IPS-NIHi11 (cell line): ENCODE results near the gene PSEN1.

Experiments used
- DNase-seq: peaks from one replicate; pipeline ENCODE4 v3.0.0; 2012; ENCODE audit warnings: mixed read lengths, low spot score

Gene PSEN1

DNA sequence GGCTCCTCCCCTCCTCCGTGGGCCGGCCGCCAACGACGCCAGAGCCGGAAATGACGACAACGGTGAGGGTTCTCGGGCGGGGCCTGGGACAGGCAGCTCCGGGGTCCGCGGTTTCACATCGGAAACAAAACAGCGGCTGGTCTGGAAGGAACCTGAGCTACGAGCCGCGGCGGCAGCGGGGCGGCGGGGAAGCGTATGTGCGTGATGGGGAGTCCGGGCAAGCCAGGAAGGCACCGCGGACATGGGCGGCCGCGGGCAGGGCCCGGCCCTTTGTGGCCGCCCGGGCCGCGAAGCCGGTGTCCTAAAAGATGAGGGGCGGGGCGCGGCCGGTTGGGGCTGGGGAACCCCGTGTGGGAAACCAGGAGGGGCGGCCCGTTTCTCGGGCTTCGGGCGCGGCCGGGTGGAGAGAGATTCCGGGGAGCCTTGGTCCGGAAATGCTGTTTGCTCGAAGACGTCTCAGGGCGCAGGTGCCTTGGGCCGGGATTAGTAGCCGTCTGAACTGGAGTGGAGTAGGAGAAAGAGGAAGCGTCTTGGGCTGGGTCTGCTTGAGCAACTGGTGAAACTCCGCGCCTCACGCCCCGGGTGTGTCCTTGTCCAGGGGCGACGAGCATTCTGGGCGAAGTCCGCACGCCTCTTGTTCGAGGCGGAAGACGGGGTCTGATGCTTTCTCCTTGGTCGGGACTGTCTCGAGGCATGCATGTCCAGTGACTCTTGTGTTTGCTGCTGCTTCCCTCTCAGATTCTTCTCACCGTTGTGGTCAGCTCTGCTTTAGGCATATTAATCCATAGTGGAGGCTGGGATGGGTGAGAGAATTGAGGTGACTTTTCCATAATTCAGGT lies at the start of gene PSEN1:
TSS of gene PSEN1 (plus strand) at position 121 of the 839 bp plus-strand sequence. CDS start 11,513 bp downstream, outside the sequence.
- DNase-seq: peak; percentile 99

DNA sequence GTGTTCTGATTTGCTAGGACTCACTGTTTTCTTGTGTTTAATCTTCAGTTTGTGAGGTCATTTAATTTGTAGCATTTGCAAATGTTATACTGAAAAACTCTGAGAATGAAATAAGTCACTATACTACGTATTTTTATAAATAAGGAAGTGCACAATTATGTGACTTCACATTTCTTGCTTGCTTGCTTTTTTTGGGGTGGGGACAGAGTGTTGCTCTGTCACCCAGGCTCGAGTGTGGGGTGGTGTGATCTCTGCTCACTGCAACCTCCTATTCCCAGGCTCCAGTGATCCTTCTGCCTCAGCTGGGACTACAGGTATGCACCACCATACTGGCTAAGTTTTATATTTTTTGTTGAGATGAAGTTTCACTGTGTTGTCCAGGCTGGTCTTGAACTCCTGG lies 45.3 kb upstream of the PSEN1 start:
- no peak for DNase-seq

DNA sequence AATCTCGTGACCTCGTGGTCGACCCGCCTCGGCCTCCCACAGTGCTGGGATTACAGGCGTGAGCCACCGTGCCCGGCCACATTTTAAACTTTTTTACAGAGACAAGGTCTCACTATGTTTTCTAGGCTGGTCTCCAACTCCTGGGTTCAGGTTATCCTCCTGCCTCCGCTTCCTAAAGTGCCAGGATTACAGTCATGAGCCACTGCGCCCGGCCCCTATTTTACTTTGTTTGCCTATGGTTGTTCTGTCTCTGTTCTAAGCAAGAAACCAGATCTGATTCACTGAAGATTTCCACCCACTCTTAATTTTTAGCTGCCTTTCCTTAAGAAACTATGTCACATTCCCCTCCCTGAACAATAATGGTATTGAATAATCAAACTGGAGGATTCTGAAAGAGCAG lies 38.9 kb upstream of the PSEN1 start:
- DNase-seq: no peak

DNA sequence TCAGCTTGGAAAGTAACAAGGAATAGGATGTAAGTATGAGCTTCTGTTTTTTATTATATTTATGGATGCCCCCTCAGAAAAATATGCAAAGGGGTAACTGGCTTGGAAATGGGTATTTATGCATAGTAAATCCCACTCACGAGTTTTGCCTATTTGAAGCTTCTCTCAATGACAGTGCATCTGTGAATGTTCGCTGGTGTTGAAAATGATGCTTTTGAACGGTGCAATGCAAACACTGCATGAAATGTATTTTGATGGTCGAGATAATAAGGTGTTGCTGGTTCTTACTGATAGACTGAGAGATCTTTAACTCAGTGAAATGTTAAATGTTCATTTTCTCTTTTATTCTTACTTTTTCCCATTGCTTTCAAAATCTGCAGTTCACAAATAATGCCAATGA lies 36.0 kb upstream of the PSEN1 start:
- DNase-seq: no peak

DNA sequence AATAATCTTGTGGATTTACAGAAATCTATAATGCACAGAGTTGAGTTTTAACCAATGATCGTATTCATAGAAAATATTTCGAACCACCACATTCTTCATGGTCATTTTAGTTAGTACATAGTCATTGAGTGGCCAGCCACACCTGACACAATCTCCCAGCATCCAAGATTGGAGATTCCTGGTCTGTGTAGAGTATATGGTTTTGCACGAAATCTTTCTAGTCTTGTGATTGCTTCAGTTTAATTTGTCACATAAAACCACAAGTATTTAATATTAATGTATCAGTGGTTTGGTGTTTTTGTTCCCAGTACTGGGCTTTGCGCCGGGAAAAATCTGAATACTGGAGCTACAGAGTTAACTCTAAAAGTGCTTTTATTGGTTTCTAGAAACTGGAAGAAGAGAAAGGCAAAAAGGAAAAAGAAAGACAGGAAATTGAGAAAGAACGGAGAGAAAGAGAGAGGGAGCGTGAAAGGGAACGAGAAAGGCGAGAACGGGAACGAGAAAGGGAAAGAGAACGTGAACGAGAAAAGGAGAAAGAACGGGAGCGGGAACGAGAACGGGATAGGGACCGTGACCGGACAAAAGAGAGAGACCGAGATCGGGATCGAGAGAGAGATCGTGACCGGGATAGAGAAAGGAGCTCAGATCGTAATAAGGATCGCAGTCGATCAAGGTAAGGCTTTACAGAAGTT lies 33.4 kb upstream of the PSEN1 start:
- DNase-seq: no peak

DNA sequence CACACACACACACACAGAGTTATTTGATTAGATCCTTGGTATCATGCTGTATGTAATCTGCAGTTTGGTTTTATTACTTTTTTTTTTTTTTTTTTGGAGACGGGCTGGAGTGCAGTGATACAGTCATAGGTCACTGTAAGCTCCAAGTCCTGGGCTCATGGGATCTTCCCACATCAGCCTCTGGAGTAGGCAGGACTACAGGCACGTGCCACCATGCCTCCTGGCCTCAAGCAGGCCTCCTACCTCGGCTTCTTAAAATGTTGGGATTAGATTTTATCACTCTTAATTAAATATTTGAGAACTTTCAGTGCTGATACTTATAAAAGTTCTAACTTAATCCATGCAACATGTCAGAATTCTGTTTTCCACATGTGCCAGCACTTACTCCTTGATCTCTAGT lies 31.3 kb upstream of the PSEN1 start:
- no peak for DNase-seq

DNA sequence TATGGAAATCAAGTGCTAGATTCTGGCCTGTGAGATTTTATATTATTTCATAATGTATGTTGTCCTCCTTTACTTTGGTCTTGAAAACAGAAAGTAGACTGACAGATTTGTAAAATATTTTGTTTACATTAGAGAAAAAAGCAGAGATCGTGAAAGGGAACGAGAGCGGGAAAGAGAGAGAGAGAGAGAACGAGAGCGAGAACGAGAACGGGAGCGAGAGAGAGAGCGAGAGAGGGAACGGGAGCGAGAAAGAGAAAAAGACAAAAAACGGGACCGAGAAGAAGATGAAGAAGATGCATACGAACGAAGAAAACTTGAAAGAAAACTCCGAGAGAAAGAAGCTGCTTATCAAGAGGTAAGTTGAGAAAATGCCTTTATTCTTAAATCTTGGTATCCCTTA lies 30.6 kb upstream of the PSEN1 start:
- DNase-seq: no peak

DNA sequence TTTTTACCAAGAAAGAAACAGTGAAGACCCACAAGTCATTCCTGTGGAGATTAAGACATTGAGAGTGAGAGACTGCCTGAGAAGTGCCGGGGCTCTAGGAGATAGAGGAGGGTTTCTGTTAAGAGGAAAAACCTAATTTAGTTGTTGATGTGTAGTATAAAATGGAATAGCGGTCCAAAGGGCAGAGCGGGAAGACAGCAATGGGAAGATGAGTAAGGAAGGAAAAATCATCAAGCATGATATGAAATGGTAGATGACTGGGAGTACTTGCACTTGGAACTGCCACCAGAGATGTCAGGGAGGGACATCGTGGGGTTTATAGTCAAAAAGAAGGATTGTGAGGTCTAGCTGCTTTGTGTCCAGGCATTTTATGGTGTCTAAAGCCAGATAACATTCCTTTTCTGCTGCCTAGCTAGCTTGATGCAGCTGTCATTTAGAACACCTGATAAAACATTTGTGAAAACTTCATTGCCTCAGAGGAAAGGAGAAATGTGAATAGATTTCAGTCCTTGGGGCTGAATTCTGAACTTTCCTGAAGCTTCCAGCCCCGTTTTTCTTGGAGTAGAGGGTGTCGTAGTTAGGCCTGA lies 20.1 kb upstream of the PSEN1 start:
- no peak for DNase-seq

DNA sequence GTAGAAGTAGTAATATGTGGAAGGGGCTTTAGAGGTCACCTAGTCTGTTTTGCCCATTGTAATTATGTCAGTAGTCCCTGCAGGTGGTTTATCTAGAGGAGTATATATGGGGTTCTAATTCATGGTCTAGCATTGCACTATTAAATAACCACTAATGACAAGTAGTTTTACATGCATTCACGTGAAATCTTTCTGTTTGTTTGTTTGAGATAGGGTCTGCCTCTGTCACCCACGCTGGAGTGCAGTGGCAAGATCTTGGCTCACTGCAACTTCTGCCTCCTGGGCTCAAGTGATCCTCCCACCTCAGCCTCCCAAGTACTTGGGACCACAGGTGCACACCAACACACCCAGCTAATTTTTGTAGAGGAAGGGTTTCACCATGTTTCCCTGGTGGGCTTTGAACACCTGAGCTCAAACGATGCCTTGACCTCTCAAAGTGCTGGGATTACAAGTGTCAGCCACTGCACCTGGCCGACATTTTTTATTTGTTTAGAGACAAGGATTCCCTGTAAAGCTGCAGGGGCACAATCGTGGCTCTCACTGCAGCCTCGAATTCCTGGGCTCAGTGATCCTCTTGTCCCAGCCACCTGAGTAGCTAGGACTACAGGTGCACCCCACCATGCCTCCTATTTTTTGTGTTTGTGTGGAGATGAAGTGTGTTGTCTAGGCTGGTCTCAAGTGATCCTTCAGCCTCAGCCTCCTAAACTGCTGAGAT lies 12.0 kb upstream of the PSEN1 start:
- DNase-seq: no peak

DNA sequence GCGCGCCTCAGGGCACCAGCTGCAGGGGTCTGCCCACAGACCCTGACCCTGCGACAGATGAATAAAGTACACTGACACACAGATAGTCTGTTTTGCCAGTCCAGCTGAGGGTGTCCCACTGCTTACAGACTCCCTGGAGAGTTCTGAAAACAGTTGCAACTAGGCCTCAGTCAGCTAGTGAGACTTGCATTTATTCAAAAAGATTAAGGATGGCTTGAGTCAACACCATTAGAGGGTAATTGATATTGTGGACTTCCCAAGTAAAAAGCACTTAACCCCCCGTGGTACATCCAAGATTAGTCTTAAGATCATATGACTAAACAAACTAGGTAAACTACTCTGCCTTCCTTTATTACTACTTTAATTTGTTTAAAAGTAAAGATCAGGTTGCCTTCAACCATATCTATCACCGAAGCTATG lies 11.1 kb upstream of the PSEN1 start:
- DNase-seq: no peak

DNA sequence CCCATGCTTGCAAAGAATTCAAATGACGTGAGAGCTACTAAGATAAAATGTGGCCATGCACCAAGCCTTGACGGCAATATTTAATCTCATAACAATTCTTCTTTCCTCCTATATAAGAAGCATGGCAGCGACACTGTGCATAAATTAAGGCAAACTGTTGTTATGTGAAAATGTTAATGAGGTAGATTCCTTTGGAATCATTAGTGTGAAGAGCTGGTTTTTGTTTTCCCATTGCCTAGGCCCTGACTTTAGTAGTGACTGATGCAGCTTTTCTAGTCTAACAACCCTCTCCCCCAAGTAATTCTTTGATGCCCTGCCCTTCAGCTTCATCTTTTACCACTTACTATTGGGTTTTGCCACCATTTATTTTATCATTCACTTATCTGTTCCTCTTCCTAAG lies 10.6 kb upstream of the PSEN1 start:
- DNase-seq: peak; percentile 17

DNA sequence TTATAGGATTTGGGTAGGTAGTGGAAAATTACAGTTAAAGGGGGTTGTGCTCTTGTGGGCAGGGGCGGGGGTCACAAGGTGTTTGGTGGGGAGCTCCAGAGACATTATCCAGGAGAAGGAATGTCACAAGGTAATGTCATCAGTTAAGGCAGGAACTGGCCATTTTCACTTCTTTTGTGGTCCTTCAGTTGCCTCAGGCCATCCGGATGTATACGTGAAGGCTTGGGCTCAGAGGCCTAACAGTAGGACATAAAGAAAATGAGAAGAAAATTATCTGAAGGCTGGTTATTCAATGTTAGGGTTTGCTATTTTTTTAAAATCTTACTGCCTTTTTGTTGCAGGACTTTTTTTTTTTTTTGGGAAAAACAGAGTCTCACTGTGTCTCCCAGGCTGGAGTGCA lies 2.5 kb upstream of the PSEN1 start:
- DNase-seq: no peak

DNA sequence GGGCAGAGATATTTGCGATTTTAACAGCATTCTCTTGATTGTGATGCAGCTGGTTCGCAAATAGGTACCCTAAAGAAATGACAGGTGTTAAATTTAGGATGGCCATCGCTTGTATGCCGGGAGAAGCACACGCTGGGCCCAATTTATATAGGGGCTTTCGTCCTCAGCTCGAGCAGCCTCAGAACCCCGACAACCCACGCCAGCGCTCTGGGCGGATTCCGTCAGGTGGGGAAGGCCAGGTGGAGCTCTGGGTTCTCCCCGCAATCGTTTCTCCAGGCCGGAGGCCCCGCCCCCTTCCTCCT lies 271 bp upstream of the PSEN1 start:
- no peak for DNase-seq

DNA sequence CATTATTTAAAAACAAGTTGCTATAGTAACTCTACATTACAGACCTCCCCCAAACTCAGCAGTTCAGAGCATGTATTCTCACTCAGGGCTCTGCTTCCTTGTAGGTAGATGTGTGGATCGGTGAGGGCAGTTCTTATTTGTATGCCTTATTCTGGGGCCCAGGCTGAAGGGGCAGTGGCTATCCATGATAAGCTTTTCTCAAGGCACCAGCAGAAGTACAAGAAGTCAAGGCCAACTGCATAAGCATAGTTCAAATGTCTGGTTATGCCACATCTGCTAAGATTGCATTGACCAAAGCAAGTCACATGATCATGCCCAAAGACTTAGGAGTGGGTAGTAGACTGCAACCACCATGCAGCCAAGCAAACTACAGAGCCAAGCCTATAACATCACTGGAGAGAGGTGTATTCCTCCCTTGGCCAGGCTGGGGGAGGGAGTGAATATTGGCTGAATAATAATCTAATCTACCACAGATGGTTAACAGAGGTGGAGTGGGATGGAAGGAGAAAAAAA lies 4.6 kb downstream of the PSEN1 start:
- no peak for DNase-seq

DNA sequence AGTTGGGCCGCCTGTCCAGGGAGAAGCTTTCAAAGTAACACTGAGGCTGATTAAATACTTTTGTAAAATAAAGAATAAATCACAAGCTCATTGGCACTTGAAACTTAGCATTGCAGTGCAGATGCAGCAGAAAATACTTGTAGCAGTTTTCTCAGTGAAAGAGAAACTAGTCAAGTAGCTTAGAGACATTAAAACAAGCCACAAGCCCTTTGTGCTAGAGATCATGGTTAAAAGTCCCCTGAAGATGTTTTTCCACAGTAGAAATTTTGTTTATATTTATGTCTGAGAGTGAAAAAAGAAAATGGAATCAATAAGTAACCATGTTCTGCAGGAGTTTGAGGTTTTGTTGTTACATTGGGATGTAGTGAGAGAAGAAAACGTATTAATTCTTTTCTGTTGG lies 5.9 kb downstream of the PSEN1 start:
- DNase-seq: no peak

DNA sequence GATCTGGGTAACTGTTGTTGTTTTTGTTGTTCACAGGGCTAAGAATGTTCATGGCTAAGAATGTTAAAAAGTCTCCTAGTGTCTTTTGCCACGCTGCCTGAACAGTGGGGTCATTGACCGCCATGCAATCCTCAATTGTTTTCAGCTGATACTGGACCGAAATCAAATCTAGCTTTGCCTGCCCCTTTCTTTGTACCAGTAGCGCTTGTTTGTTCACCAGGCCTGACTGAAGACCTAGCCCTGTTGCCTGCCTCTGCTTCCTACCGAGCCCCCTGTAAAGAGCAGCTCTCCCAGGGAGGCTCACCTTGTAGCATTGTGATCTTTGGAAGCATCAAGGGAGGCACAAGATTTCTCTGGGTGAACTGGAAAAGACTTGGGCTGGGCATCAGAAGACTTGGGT lies 6.7 kb downstream of the PSEN1 start:
- DNase-seq: no peak

DNA sequence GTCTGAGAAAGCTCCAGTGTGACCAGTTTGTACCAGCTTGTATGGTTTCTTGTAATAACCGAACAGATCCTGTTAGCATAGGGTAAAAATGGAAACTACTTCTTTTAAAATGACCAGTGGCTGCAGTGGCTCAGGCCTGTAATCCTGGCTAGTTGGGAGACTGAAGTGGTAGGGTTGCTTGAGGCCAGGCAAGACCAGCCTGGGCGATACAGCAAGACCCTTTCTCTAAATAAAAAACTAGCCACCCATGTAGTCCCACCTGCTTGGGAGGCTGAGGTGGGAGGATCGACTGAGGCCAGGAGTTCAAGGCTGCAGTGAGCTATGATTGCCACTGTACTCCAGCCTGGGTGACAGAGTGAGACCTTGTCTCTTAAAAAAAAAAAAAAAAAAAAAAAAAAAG lies 7.3 kb downstream of the PSEN1 start:
- DNase-seq: no peak

DNA sequence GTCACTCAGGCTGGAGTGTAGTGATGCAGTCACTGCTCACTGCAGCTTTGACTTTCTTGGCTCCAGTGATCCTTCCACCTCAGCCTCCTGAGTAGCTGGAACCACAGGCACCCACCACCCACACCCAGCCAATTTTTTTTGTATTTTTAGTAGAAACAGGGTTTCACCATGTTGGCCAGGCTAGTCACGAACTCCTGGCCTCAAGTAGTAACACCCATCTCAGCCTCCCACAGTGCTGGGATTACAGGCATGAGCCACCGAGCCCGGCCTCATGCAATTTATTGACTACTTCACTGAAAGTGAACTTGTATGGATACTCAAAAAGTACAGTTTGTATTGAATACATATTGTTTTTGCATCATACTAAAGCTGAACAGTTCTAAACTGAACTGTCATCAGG lies 9.1 kb downstream of the PSEN1 start:
- no peak for DNase-seq

DNA sequence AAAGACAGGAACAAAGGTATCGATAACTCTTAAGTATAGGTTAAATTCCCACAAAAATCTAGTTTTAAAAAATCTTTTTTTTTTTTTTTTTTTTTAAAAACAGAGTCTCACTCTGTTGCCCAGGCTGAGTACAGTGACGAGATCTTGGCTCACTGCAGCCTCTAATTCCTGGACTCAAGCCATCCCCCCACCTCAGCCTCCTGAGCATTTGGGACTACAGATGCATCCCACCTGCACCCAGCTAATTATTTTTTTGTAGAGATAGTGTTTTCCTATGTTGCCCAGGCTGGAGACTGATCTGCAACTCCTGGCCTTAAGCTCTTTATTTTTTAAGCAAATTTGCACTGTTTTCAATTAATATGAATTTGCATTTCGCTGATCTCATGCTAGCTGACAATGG lies 9.8 kb downstream of the PSEN1 start:
- no peak for DNase-seq

DNA sequence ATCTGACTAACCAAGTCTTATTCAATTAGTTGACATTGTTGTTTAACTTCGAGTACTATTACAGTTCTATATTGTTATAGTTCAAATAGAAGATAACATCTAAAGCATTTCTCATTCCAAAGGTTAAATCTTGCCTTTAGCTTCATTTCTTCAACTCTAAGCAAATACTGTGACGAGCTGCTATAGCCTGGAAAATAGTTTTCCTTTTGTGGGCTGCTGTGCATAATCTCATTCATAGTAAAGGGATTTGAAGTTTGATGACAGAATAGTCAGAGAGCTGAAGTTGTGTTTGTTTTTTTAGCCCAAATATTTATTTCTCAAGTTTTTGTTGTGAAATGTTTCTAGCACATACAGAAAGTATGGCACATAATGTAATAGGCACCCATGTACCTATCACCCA lies 13.4 kb downstream of the PSEN1 start:
- no peak for DNase-seq

DNA sequence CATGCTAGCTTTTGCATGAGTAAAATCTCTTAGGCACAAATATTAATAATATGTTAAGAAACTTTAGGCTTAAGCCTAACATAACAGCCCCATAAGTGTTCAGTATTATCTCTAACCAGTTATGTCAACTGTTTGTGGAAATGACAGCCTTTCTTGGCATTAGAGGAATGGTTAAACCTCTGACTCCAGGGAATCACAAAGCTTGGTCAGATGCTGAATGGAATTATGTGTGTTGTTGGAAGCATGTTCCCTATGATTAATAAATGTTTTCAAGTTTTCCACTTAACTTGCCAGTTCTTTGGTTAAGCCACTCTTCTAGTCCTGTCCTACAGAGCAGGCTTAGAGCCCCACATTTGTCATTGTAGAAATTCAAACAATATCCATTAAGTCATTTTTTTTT lies 17.0 kb downstream of the PSEN1 start:
- DNase-seq: no peak

DNA sequence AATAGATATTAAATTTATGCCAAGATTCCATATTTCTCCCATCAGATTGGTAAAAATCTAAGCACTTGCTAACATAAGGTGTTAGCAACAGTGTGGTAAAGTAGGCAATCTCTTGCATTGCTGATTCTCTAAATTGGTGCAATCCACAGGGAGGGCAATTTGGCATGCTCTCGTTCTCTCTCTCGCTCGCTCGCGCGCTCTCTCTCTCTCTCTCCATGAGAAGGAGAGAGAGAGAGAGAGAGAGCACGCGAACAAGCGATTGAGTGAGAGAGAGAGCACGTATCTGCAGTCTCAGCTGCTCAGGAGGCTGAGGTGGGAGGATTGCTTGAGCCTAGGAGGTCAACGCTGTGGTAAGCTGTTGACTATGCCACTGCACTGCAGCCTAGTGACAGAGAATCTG lies 25.9 kb downstream of the PSEN1 start:
- no peak for DNase-seq

DNA sequence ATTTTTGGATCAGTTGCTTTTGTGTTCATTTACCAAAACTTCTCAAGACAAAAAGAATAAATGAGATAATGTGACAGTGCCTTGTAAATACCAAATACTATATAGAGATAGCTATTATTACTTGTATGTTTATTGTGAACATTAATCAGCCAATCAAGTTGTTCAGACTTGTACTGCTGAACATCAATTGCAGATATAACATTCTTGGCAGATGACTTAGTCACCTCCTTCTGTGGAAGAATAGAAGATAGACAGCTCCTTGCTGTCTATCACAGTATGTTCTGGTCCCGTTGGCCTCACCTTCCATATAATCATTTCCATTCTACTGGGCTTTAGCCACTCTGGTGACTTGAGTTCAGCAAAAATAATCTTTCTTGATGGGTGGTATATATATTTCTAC lies 30.1 kb downstream of the PSEN1 start:
- no peak for DNase-seq
